Astrocyte of the spinal cord (primary cell): ENCODE measurements around the gene AP4S1.
"Not testable (repeated sequence)": the region's sequence is repeated elsewhere in the genome, so short reads cannot be mapped to it uniquely, and the experiment has no call there.

Experiments
- DNase-seq: peaks from one replicate; pipeline ENCODE4 v3.0.0; 2011; ENCODE audit warnings: low read depth, low spot score
- H3K4me3 ChIP-seq: 2 replicates; pipeline ENCODE4 v1.5.1; 2011; ENCODE audit warnings: low read depth, mild to moderate bottlenecking, low read length, moderate library complexity
- in situ Hi-C: cut with HindIII; loops from 2 replicates; pipeline ENCODE4 v1.10.0; 2017; ENCODE audit warnings: low sequenced_read_pairs
- TF ChIP-seq, protein P1 (sequence below): IDR thresholded peaks from 2 replicates; pipeline ENCODE4 v1.5.1; 2012; ENCODE audit warnings: low read depth, mild to moderate bottlenecking, low read length, inconsistent platforms

AP4S1 gene

GRCh38 chr14:31025367-31026076 lies at the start of gene AP4S1:
AP4S1 (plus strand) TSS chr14:31025649; CDS start chr14:31066197, 40,548 bp downstream.
- TF ChIP-seq, protein P1, sequence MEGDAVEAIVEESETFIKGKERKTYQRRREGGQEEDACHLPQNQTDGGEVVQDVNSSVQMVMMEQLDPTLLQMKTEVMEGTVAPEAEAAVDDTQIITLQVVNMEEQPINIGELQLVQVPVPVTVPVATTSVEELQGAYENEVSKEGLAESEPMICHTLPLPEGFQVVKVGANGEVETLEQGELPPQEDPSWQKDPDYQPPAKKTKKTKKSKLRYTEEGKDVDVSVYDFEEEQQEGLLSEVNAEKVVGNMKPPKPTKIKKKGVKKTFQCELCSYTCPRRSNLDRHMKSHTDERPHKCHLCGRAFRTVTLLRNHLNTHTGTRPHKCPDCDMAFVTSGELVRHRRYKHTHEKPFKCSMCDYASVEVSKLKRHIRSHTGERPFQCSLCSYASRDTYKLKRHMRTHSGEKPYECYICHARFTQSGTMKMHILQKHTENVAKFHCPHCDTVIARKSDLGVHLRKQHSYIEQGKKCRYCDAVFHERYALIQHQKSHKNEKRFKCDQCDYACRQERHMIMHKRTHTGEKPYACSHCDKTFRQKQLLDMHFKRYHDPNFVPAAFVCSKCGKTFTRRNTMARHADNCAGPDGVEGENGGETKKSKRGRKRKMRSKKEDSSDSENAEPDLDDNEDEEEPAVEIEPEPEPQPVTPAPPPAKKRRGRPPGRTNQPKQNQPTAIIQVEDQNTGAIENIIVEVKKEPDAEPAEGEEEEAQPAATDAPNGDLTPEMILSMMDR: no peak
- DNase-seq: peak; percentile 27
- H3K4me3 ChIP-seq: peak within 1 kb of the TSS; percentile 63
- in situ Hi-C loops: no loop called here

DNA sequence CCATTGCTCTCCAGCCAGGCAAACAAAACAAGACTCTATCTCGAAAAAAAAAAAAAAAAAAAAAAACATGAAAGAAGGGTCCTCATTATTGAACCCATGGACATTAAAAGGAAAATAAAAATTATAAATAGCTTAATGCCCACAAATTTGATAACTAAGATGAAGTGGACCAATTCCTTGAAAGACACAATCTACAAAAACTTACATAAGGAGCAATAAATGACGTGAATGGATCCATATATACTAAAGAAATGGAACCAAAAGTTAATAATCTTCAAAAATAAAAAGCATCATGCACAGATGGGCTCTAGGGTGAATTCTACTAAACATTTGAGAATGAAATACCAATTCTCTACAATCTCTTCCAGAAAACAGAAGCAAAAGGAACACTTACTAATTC lies 47.7 kb upstream of the AP4S1 start:
- TF ChIP-seq, protein P1: no peak
- no peak overlapping the region for H3K4me3 ChIP-seq
- in situ Hi-C loops: no loop called here
- DNase-seq: no peak

DNA sequence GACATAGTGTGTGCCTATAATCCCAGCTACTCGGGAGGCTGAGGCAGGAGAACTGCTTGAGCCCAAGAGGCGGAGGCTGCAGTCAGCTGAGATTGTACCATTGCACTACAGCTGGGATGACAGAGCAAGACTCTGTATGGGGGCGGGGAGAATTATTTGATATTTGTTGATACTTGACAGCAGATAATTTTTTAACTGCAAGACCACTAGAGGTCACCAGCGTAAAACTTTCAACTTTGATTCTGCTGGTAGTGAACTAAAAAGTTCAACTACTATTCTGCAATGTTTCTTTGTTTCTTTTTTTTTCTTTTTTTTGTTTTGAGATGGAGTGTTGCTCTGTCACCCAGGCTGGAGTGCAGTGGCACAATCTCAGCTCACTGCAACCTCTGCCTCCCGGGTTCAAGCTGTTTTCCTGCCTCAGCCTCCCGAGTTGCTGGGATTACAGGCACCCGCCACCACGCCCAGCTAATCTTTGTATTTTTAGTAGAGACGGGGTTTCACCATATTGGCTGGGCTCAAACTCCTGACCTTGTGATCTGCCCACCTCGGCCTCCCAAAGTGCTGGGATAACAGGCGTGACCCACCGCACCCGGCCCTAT lies 45.2 kb upstream of the AP4S1 start:
- DNase-seq: peak; percentile 71
- H3K4me3 ChIP-seq, in situ Hi-C loops: not testable (repeated sequence)
- TF ChIP-seq, protein P1: peak; percentile 49

DNA sequence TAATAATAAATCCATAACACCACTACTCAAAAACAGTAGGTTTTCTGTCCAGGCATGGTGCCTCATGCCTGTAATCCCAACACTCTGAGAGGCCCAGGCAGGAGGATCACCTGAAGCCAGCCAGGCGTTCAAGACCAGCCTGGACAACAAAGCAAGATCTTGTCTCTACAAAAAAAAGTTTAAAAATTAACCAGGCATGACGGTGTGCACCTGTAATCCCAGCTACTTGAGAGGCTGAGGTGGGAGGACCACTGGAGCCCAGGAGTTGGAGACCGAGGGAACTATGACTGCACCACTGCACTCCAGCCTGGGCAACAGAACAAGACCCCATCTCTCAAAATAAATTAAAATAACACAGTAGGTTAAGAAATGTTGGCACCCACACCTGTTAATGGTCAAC lies 44.5 kb upstream of the AP4S1 start:
- no peak overlapping the region for H3K4me3 ChIP-seq
- no peak for DNase-seq
- TF ChIP-seq, protein P1: no peak
- in situ Hi-C loops: no loop called here

DNA sequence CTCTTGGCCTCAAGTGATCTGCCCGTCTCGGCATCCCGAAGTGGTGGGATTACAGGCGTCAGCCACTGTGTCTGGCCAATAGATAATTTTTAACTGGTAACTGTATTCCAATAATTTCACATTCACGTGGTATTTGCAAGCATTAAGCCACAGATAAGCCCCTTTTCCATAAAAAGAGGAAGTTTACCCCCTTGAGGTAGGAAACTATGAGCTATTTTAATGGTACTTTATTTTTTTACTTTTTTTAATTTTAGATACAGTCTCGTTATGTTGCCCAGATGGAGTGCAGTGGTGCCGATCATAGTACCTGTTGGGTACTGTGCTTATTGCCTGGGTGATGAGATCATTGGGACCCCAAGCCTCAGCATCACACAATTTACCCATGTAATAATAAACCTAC lies 42.9 kb upstream of the AP4S1 start:
- no peak overlapping the region for H3K4me3 ChIP-seq
- DNase-seq: no peak
- in situ Hi-C loops: no loop called here
- TF ChIP-seq, protein P1: no peak

DNA sequence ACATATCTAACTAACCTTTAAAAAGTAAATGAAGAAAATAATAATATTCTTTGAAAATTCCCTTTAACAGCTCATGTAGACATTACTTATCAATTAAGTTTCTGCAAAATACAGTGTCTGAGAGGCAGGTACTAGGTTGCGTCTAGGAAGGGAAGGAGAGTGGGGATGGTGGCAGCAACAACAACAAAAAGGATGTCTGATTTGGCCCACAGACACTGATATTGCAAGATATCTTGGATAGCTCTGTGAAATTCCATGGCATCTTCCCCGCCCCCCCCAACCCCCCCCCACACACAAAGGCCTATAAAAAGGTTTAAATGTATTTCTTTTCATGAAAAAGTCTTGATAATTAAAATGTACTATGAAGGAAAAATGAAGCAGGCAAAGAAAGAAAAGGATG lies 41.6 kb upstream of the AP4S1 start:
- DNase-seq: no peak
- in situ Hi-C loops: no loop called here
- no peak overlapping the region for H3K4me3 ChIP-seq
- TF ChIP-seq, protein P1: no peak
